Epithelial cell of proximal tubule (primary cell): ENCODE results near the gene KRT35. TPM values are rescaled to one million over a fixed set of nuclear protein-coding genes. Genes with fewer than 3 reads are reported as not detected.

Experiments used
- DNase-seq: peaks from one replicate; pipeline ENCODE4 v3.0.0-alpha.2; 2011; ENCODE audit warnings: low read depth
- H3K4me3 ChIP-seq: 2 replicates; pipeline ENCODE4 v1.5.1; 2011; ENCODE audit warnings: low read depth, mild to moderate bottlenecking, low read length
- CTCF ChIP-seq: conservative IDR thresholded peaks from 2 replicates; pipeline ENCODE4 v1.5.1; 2012; ENCODE audit warnings: low read depth, mild to moderate bottlenecking, low read length
- total RNA-seq: library from RNA; depleted of rRNA; stranded (reverse); fragments of >200 nt; gene quantifications from 2 replicates; pipeline ENCODE4 v1.2.3, GENCODE V29; 2015

Gene KRT35
- total RNA-seq, 1 donor from 2014 or later = not detected

- TF ChIP-seq CTCF = no peak
- no peak for DNase-seq
- H3K4me3 ChIP-seq = no peak overlapping the region
These were observed 30.8 kb upstream of the KRT35 start for GRCh38 chr17:41511716-41512115.

- no peak for DNase-seq
- H3K4me3 ChIP-seq = no peak overlapping the region
- TF ChIP-seq CTCF = no peak
These were observed 30.2 kb upstream of the KRT35 start for GRCh38 chr17:41511116-41511515.

GRCh38 chr17:41510251-41511065 is 29.5 kb upstream of the KRT35 start:
- no peak for TF ChIP-seq CTCF
- H3K4me3 ChIP-seq = no peak overlapping the region
- DNase-seq = no peak

GRCh38 chr17:41507315-41507880 is 26.4 kb upstream of the KRT35 start:
- TF ChIP-seq CTCF = no peak
- no peak for DNase-seq
- no peak overlapping the region for H3K4me3 ChIP-seq

- TF ChIP-seq CTCF = no peak
- no peak overlapping the region for H3K4me3 ChIP-seq
- no peak for DNase-seq
These were observed 25.1 kb upstream of the KRT35 start for GRCh38 chr17:41505809-41506767.

- no peak for TF ChIP-seq CTCF
- no peak for DNase-seq
- no peak within 1 kb of the TSS for H3K4me3 ChIP-seq
These were observed 24.3 kb upstream of the KRT35 start, which contains the start of gene KRT13 for GRCh38 chr17:41505007-41505808. Gene KRT13 (minus strand): TSS chr17:41505612. CDS start chr17:41505550, 62 bp downstream.
